GM18508 (cell line): ENCODE measurements around the gene SAMD1.
"Not testable (repeated sequence)": the region's sequence is repeated elsewhere in the genome, so short reads cannot be mapped to it uniquely, and the experiment has no call there.

Source experiments
- ATAC-seq: cut with Tn5 transposase; IDR thresholded peaks from one replicate; pipeline ENCODE4 v1.9.1; 2021; ENCODE audit warnings: moderate number of reproducible peaks; ENCODE audit not compliant: insufficient read depth, unreplicated experiment

SAMD1 gene

DNA sequence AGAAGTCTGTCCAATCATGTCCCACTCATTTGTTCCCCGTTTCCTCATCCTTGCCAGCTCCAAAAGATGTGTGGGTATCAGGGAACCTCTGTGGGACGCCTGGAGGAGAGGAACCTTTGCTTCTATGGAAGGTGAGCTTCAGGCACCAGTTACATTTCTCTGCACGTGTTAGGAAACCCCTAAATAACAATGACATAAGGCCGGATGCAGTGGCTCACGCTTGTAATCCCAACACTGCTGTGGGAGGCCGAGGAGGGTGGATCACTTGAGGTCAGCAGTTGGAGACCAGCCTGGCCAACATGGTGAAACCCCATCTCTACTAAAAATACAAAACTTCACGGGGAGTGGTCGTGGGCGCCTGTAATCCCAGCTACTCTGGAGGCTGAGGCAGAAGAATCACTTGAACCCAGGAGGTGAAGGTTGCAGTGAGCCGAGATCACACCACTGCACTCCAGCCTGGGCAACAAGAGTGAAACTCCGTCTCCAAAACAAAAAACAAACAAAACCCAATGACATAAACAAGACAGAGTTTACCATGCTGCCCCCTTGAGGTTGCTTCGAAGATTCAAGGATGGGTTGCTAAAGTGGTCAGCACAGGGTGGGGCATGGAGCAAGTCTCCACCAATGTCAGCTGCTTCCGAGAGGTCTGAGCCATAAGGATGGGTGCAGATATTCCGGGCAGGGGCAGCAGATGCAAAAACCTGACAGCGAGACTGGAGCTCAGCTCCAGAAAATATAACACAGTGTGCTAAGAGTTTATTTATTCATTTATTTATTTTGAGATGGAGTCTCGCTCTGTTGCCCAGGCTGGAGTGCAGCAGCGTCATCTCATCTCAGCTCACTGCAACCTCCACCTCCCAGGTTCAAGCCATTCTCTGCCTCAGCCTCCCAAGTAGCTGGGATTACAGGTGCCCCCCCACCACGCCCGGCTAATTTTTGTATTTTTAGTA is 47.6 kb downstream of the SAMD1 start:
- not testable (repeated sequence) for ATAC-seq

DNA sequence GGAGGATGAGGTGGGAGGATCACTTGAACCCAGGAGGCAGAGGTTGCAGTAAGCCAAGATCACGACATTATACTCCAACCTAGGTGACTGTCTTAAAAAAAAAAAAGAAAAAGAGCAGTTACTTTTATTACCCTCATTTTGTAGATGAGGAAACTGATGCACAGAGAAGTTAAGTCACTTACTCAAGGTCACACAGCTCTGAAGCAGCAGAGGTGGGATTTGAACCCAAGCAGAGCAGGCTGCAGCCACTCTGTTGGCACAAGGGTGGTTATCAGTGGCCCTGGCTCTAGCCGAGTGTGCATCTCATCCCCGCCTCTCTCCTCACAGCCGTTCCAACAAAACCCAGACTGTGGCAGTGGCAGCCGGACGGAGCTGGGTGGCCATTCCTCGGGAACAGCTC is 51.4 kb downstream of the SAMD1 start:
- ATAC-seq: no peak
